GM12872 (cell line): ENCODE measurements around the gene LENG8.

Experiments used
- TF ChIP-seq, protein P1 (sequence below): IDR thresholded peaks from 3 replicates; pipeline ENCODE4 v1.5.1; 2011; ENCODE audit warnings: low read depth, mild to moderate bottlenecking, low read length, moderate library complexity; ENCODE audit not compliant: insufficient read depth

LENG8 gene

DNA sequence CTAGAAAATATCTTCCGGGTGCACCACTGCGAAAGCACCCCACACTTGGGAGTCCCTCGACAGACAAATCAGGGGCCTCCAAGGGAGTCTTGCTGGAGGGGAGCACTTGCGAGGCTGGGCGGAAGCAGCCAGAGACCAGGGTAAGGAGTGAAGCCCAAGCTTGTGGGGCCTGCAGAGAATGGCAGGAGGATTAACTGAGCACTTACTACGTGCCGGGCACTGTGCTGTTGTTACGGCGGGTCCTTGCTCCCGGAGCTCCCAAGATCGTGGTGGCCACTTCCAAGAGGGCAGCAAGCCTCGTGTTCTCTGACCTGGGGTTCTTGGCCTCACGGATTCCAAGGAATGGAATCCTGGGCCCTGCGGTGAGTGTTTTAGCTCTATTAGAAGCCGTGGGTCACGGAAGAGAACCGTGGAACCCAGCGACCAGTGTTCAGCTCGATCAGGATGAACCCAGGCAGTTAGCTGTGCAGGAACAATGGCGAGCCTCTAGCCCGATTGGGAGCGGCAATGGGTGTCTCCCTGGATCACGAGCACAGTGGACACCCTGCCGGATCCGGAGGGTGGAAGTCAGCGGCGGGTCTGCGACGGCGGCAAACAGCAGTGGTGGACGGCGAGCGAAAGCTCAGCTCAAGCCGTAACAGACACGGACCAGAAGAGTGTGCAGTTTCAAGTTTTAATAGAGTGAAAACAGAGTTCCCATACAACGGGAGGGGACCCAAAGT, 24.2 kb upstream of the LENG8 start:
- TF ChIP-seq, protein P1, sequence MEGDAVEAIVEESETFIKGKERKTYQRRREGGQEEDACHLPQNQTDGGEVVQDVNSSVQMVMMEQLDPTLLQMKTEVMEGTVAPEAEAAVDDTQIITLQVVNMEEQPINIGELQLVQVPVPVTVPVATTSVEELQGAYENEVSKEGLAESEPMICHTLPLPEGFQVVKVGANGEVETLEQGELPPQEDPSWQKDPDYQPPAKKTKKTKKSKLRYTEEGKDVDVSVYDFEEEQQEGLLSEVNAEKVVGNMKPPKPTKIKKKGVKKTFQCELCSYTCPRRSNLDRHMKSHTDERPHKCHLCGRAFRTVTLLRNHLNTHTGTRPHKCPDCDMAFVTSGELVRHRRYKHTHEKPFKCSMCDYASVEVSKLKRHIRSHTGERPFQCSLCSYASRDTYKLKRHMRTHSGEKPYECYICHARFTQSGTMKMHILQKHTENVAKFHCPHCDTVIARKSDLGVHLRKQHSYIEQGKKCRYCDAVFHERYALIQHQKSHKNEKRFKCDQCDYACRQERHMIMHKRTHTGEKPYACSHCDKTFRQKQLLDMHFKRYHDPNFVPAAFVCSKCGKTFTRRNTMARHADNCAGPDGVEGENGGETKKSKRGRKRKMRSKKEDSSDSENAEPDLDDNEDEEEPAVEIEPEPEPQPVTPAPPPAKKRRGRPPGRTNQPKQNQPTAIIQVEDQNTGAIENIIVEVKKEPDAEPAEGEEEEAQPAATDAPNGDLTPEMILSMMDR: no peak

DNA sequence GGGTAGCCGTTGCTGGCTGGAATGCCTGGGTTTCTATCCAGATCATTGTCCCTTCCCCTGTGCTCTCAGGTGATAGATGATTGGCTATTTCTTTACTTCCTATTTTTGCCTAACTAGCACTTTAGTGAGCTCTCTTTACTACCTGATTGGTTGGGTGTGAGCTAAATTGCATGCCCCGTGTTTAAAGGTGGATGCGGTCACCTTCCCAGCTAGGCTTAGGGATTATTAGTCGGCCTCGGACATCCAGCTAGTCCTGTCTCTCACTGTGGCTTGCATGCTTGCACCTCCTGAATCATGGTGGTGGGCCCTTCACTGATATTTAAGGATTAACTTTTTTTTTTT, 23.6 kb upstream of the LENG8 start:
- TF ChIP-seq, protein P1: no peak

DNA sequence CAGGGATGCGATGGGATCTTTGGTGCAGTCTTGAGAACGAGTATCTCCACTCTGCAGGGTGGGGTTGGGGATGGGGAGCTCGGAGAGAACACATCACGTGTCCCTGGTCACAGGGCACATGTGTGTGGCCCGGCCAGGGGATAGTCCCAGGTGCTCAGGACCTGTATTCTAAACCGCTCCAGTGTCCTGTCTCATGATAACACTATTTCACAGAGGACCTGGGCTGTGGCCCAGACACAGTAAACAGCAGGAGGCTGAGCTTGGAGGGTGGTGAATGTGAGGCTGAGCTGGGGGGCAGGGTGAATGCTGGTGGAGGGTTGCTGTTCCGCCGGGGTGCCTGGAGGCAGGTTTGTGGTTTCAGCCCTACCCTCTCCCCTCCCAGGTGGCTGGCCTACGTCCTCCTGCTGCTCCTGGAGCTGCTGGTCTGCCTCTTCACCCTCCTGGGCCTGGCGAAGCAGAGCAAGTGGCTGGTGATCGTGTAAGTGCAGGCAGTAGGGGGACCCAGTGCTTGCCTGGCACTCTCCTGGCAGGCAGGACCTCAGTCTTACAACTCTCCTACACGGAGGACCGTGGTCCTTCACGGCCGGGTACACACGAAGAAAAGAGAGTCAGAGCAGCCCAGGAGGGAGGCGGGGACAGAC, 22.6 kb upstream of the LENG8 start:
- TF ChIP-seq, protein P1: no peak

DNA sequence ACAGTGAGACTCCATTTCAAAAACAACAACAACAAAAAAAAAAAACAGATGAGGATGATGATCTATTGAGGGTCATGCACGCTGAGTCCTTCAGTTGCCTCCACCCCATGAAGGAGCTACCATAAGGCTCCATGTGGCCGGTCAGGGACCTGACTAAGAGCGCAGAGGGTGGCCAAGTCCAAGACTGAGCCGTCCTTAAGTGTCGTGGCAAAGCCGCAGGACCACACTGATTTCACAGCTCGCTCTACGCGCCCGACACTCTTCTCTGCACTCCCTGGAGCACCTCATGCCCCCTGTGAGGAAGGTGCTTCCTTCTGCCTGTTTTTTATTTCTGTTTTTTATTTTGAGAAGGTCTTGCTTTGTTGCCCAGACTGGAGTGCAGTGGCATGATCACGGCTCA, 21.4 kb upstream of the LENG8 start:
- TF ChIP-seq, protein P1: no peak

DNA sequence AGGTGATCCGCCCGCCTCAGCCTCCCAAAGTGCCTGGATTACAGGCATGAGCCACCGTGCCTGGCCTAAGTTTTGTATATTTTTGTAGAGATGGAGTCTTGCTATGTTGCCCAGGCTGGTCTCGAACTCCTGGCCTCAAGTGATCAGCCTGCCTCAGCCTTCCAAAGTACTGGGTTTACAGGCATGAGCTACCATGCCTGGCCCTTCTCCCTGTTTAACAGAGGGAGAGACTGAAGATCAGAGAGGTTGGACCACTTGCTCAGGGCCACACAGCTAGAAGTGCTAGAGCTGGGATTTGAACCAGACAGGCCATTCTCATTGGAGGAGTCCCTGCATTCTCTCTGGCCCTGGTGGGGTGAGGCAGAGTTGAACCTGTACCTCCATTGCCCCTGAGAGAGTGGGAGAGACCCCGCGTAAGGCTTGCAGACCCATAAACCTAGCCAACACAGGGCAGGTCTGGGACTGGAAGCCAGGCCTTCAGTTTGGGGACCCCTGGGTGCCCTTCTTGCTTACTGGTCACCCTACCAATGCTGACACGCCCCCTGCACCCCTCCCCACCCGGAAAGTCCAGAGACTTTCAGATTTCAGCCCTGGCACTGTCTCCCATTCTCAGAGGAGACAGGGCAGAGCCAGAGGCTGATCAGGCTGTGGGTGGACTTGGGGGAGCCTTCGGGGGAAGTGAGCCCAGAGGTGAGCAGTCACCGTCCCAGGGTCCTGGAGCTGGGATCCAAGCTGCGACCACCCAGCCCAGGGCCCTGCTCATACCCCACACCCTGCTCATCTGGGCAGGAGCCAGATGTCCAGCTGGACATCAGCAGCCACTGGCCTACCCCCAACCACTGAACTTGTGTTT, 20.4 kb upstream of the LENG8 start:
- TF ChIP-seq, protein P1: no peak

DNA sequence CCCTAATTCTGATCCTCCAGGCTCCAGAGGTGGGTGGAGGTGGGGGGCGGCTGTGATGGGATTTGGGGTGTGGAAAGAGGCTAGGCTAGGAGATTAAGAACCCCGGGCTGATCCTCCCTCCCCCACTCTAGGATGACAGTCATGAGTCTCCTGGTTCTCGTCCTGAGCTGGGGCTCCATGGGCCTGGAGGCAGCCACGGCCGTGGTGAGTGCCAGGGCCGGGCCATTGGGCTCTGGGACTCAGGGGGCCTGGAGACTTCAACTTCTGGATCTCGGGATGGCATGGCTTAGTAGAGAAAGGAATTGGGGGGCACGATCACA, 19.9 kb upstream of the LENG8 start:
- TF ChIP-seq, protein P1: no peak

DNA sequence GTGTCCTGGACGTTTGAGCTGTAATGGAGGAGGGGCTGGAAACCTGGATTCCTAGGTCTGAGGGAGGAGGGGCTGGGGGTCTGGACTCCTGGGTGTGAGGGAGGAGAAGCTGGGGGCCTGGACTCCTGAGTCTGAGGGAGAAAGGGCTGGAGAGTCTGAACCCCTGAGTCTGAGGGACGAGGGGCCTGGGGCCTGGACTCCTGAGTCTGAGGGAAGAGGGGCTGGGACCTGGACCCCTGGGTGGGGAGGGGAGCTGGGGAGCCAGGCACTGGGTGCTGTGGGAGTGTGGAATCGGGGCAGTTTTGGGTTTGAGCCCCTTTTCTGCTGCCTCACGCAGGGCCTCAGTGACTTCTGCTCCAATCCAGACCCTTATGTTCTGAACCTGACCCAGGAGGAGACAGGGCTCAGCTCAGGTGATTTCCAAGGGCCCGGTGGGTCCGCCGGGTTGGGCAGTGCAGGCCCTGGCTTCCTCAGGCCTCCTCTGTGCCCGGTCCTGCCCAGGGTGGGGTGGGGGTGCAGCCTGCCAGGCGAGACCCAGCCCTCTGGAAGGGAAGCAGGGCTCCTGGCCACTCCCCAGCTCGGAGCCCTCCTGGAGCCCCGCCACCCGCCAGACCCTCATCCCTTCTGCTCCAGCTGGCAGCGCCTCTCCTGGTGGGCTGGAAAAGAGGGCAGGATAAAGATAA, 19.3 kb upstream of the LENG8 start:
- TF ChIP-seq, protein P1: no peak
